ENCODE data around the gene NUP107.

DNA sequence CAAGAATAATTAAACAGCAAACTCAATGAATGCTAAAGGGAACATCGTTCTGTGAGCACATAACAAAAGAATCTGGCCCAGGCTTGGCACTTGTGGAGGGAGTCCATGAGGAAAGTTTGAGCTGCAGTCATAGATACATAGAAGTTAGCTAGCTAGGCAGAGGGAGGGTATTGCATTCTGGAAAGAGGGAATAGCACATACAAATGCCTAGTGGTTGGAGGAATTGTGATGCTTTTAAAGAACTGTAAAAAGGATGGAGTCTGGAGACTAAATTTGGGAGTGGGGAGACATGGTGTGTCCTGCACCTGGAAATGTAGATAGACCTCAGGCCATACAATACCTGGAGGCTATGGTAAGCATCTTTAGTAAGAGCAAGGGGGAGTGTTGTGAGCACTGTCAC lies 83.2 kb downstream of the NUP107 start:
- TF ChIP-seq CTCF (IDR thresholded peaks at IDR 0.05) (no peak), POLR2A (IDR thresholded peaks at IDR 0.05) (no peak), EP300 (IDR thresholded peaks at IDR 0.05; ENCODE audit: low read depth) (no peak), POLR2AphosphoS5 (IDR thresholded peaks at IDR 0.05) (no peak)

Measured in transverse colon (tissue), 4 donors.